ENCODE measurements around the gene KANSL2. TPM values are rescaled to one million over a fixed set of nuclear protein-coding genes. Genes with fewer than 3 reads are reported as not detected.
A peak's percentile ranks its signal among the peaks of the same experiment; 100 is the strongest.

KANSL2 gene
- total RNA-seq, 2 experiments from 2014 or later, result 47.1 to 52.7 TPM

GRCh38 chr12:48618541-48618940, 63.5 kb downstream of the KANSL2 start:
- intact Hi-C loops (cut with micrococcal nuclease; ENCODE audit: unreplicated experiment), result loop anchor here (2.0 to 10.0 kb wide), 3 partner anchors 76 to 436 kb away; partner anchors contain the start of gene CCDC184
- H3K4me2 ChIP-seq (ENCODE audit: low read length), result no peak overlapping the region
- DNase-seq (ENCODE audit: low spot score), result peak; percentile 77
- ChIA-PET CTCF (ENCODE audit: unreplicated experiment) (interaction anchor here (0.8 to 1.4 kb wide), 3 partner anchors 14 to 418 kb away, joined by 3 read pairs; no protein-coding TSS in a partner anchor), POLR2A (interaction anchor here (1.3 kb wide), 1 partner anchor 436 kb away, joined by 6 read pairs; no protein-coding TSS in a partner anchor)
- no peak overlapping the region for H3K4me3 ChIP-seq (ENCODE audit: low read depth, low read length, poor library complexity, severe bottlenecking)
- H3K9me2 ChIP-seq (ENCODE audit: insufficient read depth, low read length), result no peaks in the 10 kb centered on the region
- H3K79me2 ChIP-seq (ENCODE audit: insufficient read depth, low read depth, low read length), result no peaks in the 10 kb centered on the region
- no peak overlapping the region for H3K27ac ChIP-seq (ENCODE audit: low read depth, low read length, poor library complexity, severe bottlenecking)
- TF ChIP-seq EZH2phosphoT487 (IDR thresholded peaks at IDR 0.05; ENCODE audit: borderline replicate concordance, low read depth, low read length) (no peak), CTCF (conservative IDR thresholded peaks at IDR 0.05; ENCODE audit: low read length) (peak; percentile 98)
- no peaks in the 10 kb centered on the region for H4K20me1 ChIP-seq (ENCODE audit: insufficient read depth, low read length)
- no TSS peak for BruUV-seq (replicated peaks)
- H3K36me3 ChIP-seq (ENCODE audit: insufficient read depth, low read length), result no peaks in the 10 kb centered on the region
- no peaks in the 10 kb centered on the region for H3K4me1 ChIP-seq (ENCODE audit: insufficient read depth, low read length, poor library complexity, severe bottlenecking)
- H2AFZ ChIP-seq (ENCODE audit: low read length), result no peak overlapping the region
- H3K9me3 ChIP-seq (ENCODE audit: low read length), result no peaks in the 10 kb centered on the region

GRCh38 chr12:48615681-48616080, 66.4 kb downstream of the KANSL2 start:
- no peak for TF ChIP-seq CTCF (conservative IDR thresholded peaks at IDR 0.05; ENCODE audit: low read length)
- TF ChIP-seq EZH2phosphoT487 (IDR thresholded peaks at IDR 0.05; ENCODE audit: borderline replicate concordance, low read depth, low read length), result no peak
- H3K9me3 ChIP-seq (ENCODE audit: low read length), result no peaks in the 10 kb centered on the region
- H2AFZ ChIP-seq (ENCODE audit: low read length), result no peak overlapping the region
- BruUV-seq (replicated peaks), result no TSS peak
- H3K27ac ChIP-seq (ENCODE audit: low read depth, low read length, poor library complexity, severe bottlenecking), result no peak overlapping the region
- no peaks in the 10 kb centered on the region for H3K79me2 ChIP-seq (ENCODE audit: insufficient read depth, low read depth, low read length)
- no peaks in the 10 kb centered on the region for H3K36me3 ChIP-seq (ENCODE audit: insufficient read depth, low read length)
- DNase-seq (ENCODE audit: low spot score), result no peak
- H3K4me2 ChIP-seq (ENCODE audit: low read length), result no peak overlapping the region
- intact Hi-C loops (cut with micrococcal nuclease; ENCODE audit: unreplicated experiment), result loop anchor here (5.0 to 10.0 kb wide), 2 partner anchors 301 to 433 kb away; partner anchors contain the start of gene CCDC184
- CTCF ChIA-PET (ENCODE audit: unreplicated experiment), result no interaction called here
- H4K20me1 ChIP-seq (ENCODE audit: insufficient read depth, low read length), result no peaks in the 10 kb centered on the region
- H3K9me2 ChIP-seq (ENCODE audit: insufficient read depth, low read length), result no peaks in the 10 kb centered on the region
- no peaks in the 10 kb centered on the region for H3K4me1 ChIP-seq (ENCODE audit: insufficient read depth, low read length, poor library complexity, severe bottlenecking)
- H3K4me3 ChIP-seq (ENCODE audit: low read depth, low read length, poor library complexity, severe bottlenecking), result no peak overlapping the region
- POLR2A ChIA-PET, result interaction anchor here (0.6 kb wide), 1 partner anchor 29 kb away, joined by 3 read pairs; no protein-coding TSS in a partner anchor

GRCh38 chr12:48613321-48613720, 68.7 kb downstream of the KANSL2 start:
- H2AFZ ChIP-seq (ENCODE audit: low read length), result no peak overlapping the region
- H3K9me2 ChIP-seq (ENCODE audit: insufficient read depth, low read length), result no peaks in the 10 kb centered on the region
- no peak overlapping the region for H3K4me2 ChIP-seq (ENCODE audit: low read length)
- DNase-seq (ENCODE audit: low spot score), result no peak
- no peaks in the 10 kb centered on the region for H4K20me1 ChIP-seq (ENCODE audit: insufficient read depth, low read length)
- no peaks in the 10 kb centered on the region for H3K79me2 ChIP-seq (ENCODE audit: insufficient read depth, low read depth, low read length)
- no peaks in the 10 kb centered on the region for H3K9me3 ChIP-seq (ENCODE audit: low read length)
- no peaks in the 10 kb centered on the region for H3K4me1 ChIP-seq (ENCODE audit: insufficient read depth, low read length, poor library complexity, severe bottlenecking)
- TF ChIP-seq EZH2phosphoT487 (IDR thresholded peaks at IDR 0.05; ENCODE audit: borderline replicate concordance, low read depth, low read length) (no peak), CTCF (conservative IDR thresholded peaks at IDR 0.05; ENCODE audit: low read length) (no peak)
- intact Hi-C loops (cut with micrococcal nuclease; ENCODE audit: unreplicated experiment), result loop anchor here (10.0 kb wide), 1 partner anchor 299 kb away; no protein-coding TSS in a partner anchor
- POLR2A ChIA-PET, result interaction anchor here (0.6 kb wide), 1 partner anchor 382 kb away, joined by 3 read pairs; no protein-coding TSS in a partner anchor
- CTCF ChIA-PET (ENCODE audit: unreplicated experiment), result no interaction called here
- no TSS peak for BruUV-seq (replicated peaks)
- no peak overlapping the region for H3K27ac ChIP-seq (ENCODE audit: low read depth, low read length, poor library complexity, severe bottlenecking)
- H3K36me3 ChIP-seq (ENCODE audit: insufficient read depth, low read length), result no peaks in the 10 kb centered on the region
- no peak overlapping the region for H3K4me3 ChIP-seq (ENCODE audit: low read depth, low read length, poor library complexity, severe bottlenecking)

Data from OCI-LY7 (cell line).